Epidermal melanocyte (primary cell): Measurements from ENCODE around the gene OLFM1.
"Not testable (repeated sequence)": the region's sequence is repeated elsewhere in the genome, so short reads cannot be mapped to it uniquely, and the experiment has no call there.

Source experiments
- DNase-seq: peaks from one replicate; pipeline ENCODE4 v3.0.0; 2011; ENCODE audit warnings: low spot score; ENCODE audit not compliant: insufficient read length

OLFM1 gene

GRCh38 chr9:135151757-135152613 is 64.5 kb downstream of the OLFM1 start:
- no peak for DNase-seq

- DNase-seq: no peak
Measured at GRCh38 chr9:135152614-135153334, 65.3 kb downstream of the OLFM1 start.

GRCh38 chr9:135154050-135154615 is 66.7 kb downstream of the OLFM1 start:
- no peak for DNase-seq

- no peak for DNase-seq
Measured at GRCh38 chr9:135155396-135155795, 67.9 kb downstream of the OLFM1 start.

- no peak for DNase-seq
Measured at GRCh38 chr9:135156525-135157510, 69.3 kb downstream of the OLFM1 start.

- no peak for DNase-seq
Measured at GRCh38 chr9:135157856-135158563, 70.5 kb downstream of the OLFM1 start.

GRCh38 chr9:135158564-135158937 is 71.1 kb downstream of the OLFM1 start:
- DNase-seq: no peak

- DNase-seq: no peak
Measured at GRCh38 chr9:135159801-135160200, 72.3 kb downstream of the OLFM1 start.

- DNase-seq: no peak
Measured at GRCh38 chr9:135160862-135161261, 73.4 kb downstream of the OLFM1 start.

- not testable (repeated sequence) for DNase-seq
Measured at GRCh38 chr9:135162599-135162998, 75.1 kb downstream of the OLFM1 start.

- DNase-seq: no peak
Measured at GRCh38 chr9:135163023-135163780, 75.7 kb downstream of the OLFM1 start.

GRCh38 chr9:135164036-135164435 is 76.6 kb downstream of the OLFM1 start:
- no peak for DNase-seq

GRCh38 chr9:135165003-135165711 is 77.7 kb downstream of the OLFM1 start:
- DNase-seq: no peak

- DNase-seq: no peak
Measured at GRCh38 chr9:135165756-135166519, 78.5 kb downstream of the OLFM1 start.

GRCh38 chr9:135166565-135166964 is 79.1 kb downstream of the OLFM1 start:
- no peak for DNase-seq

- DNase-seq: no peak
Measured at GRCh38 chr9:135167356-135167755, 79.9 kb downstream of the OLFM1 start.

GRCh38 chr9:135167849-135168655 is 80.6 kb downstream of the OLFM1 start:
- no peak for DNase-seq
